ENCODE data around the gene RAB15.

Gene RAB15

GRCh38 chr14:64953661-64954060 is 18.5 kb downstream of the RAB15 start:
- DNase-seq: no peak

- no peak for DNase-seq
Measured at GRCh38 chr14:64953310-64953654, 18.9 kb downstream of the RAB15 start.

- DNase-seq: no peak
Measured at GRCh38 chr14:64952598-64953309, 19.4 kb downstream of the RAB15 start.

GRCh38 chr14:64951724-64952123 is 20.4 kb downstream of the RAB15 start:
- DNase-seq: no peak

GRCh38 chr14:64951291-64951690 is 20.8 kb downstream of the RAB15 start:
- no peak for DNase-seq

GRCh38 chr14:64950889-64951288 is 21.2 kb downstream of the RAB15 start:
- no peak for DNase-seq

- no peak for DNase-seq
Measured at GRCh38 chr14:64948612-64949210, 23.4 kb downstream of the RAB15 start.

- no peak for DNase-seq
Measured at GRCh38 chr14:64947710-64948611, 24.2 kb downstream of the RAB15 start.

- DNase-seq: no peak
Measured at GRCh38 chr14:64946310-64947045, 25.7 kb downstream of the RAB15 start.

- DNase-seq: no peak
Measured at GRCh38 chr14:64945431-64946178, 26.5 kb downstream of the RAB15 start.

- DNase-seq: no peak
Measured at GRCh38 chr14:64944861-64945260, 27.3 kb downstream of the RAB15 start.

GRCh38 chr14:64944041-64944440 is 28.1 kb downstream of the RAB15 start:
- no peak for DNase-seq

- no peak for DNase-seq
Measured at GRCh38 chr14:64943556-64943955, 28.6 kb downstream of the RAB15 start.

- DNase-seq: no peak
Measured at GRCh38 chr14:64942531-64943111, 29.5 kb downstream of the RAB15 start, which contains the start of gene GPX2. Gene GPX2, minus strand, starts transcription at chr14:64942745. Its CDS starts 19 bp downstream, at chr14:64942726.

GRCh38 chr14:64940336-64940910 is 31.7 kb downstream of the RAB15 start:
- DNase-seq: no peak

- DNase-seq: no peak
Measured at GRCh38 chr14:64939817-64940190, 32.3 kb downstream of the RAB15 start.

- DNase-seq: no peak
Measured at GRCh38 chr14:64938972-64939816, 32.9 kb downstream of the RAB15 start.

- no peak for DNase-seq
Measured at GRCh38 chr14:64937821-64938193, 34.3 kb downstream of the RAB15 start.

- DNase-seq: no peak
Measured at GRCh38 chr14:64937171-64937820, 34.8 kb downstream of the RAB15 start.

GRCh38 chr14:64935508-64935907 is 36.6 kb downstream of the RAB15 start:
- no peak for DNase-seq
